Sigmoid colon (tissue), 4 donors: Measurements from ENCODE around the gene HSD17B10.

Source experiments
- CTCF ChIP-seq, 4 experiments: fragments of 450-650 bp in 3 of 4; fragments of 200-600 bp in 1 of 4; IDR thresholded peaks; one replicate each; pipeline ENCODE4 v1.5.1; 2016 to 2019; ENCODE audit warnings: antibody characterized with exemption in 4 of 4, mild to moderate bottlenecking in 3 of 4, moderate library complexity in 2 of 4
- POLR2A ChIP-seq, 2 donors: fragments of 450-650 bp; IDR thresholded peaks; one replicate each; pipeline ENCODE4 v1.6.1; 2016; ENCODE audit warnings: antibody characterized with exemption in 2 of 2, mild to moderate bottlenecking in 2 of 2, moderate library complexity in 2 of 2
- POLR2AphosphoS5 ChIP-seq, 4 donors: sonication (generic); formaldehyde crosslinking; IDR thresholded peaks; one replicate each; pipeline ENCODE4 v1.6.1; 2017; ENCODE audit warnings: antibody characterized with exemption in 4 of 4

GRCh38 chrX:53430231-53430630 lies 3.9 kb downstream of the HSD17B10 start:
- TF ChIP-seq POLR2A (IDR thresholded peaks at IDR 0.05) (no peak), CTCF (IDR thresholded peaks at IDR 0.05) (no peak), POLR2AphosphoS5 (IDR thresholded peaks at IDR 0.05) (no peak)
